ENCODE data around the gene PMM2. TPM values are rescaled to one million over a fixed set of nuclear protein-coding genes. Genes with fewer than 3 reads are reported as not detected.

PMM2 gene
- total RNA-seq, 5 donors from 2014 or later (not counting 1 experiment from before 2014, with no cell fraction given): 33.8 to 46.6 (median 43.7) TPM

- H3K9me3 Mint-ChIP-seq: no peaks in the 10 kb centered on the region
- H3K4me1 Mint-ChIP-seq: peaks cover 9 to 20% (median 10%) of the 10 kb centered on the region in 3 donors
- H3K27me3 Mint-ChIP-seq: no peaks in the 10 kb centered on the region
- H3K27ac ChIP-seq (ENCODE audit: low read length): no peak overlapping the region
- H3K36me3 ChIP-seq (ENCODE audit: control insufficient read depth in 2 of 2, extremely low read depth in 1 of 2, insufficient read depth in 1 of 2, low read length in 1 of 2): peaks cover 24 to 74% of the 10 kb centered on the region in 2 donors
- H3K4me3 Mint-ChIP-seq: no peak overlapping the region
- ChIA-PET CTCF (no interaction called here), POLR2A (no interaction called here)
- no peak overlapping the region for H3K4me3 ChIP-seq (ENCODE audit: control insufficient read depth in 1 of 2, extremely low read depth in 1 of 2, low read length in 1 of 2)
- no peaks in the 10 kb centered on the region for H3K27me3 ChIP-seq (replicated peaks in 1 of 2; ENCODE audit: control insufficient read depth in 2 of 2, extremely low read depth in 1 of 2, insufficient read depth in 2 of 2, low read length in 1 of 2)
- no peak for DNase-seq
- H3K4me1 ChIP-seq (ENCODE audit: control insufficient read depth in 1 of 2, extremely low read depth in 1 of 2, insufficient read depth in 2 of 2, low read length in 2 of 2): peaks cover 0 to 18% of the 10 kb centered on the region in 2 experiments
- WGBS (ENCODE audit: insufficient coverage): 88% methylated on average over 8 of the region's 9 CpGs
- H3K27ac Mint-ChIP-seq: peak overlapping the region in 1 of 2 donors; percentile 16
- no peaks in the 10 kb centered on the region for H3K9me3 ChIP-seq
- no peak for ATAC-seq (replicated peaks in 1 of 4)
- H3K36me3 Mint-ChIP-seq: peaks cover 61% of the 10 kb centered on the region
These were observed 95.8 kb downstream of the PMM2 start for GRCh38 chr16:8893426-8893825.

- peaks cover 9 to 20% (median 10%) of the 10 kb centered on the region in 3 donors for H3K4me1 Mint-ChIP-seq
- H3K27me3 Mint-ChIP-seq: no peaks in the 10 kb centered on the region
- peaks cover 0 to 18% of the 10 kb centered on the region in 2 experiments for H3K4me1 ChIP-seq (ENCODE audit: control insufficient read depth in 1 of 2, extremely low read depth in 1 of 2, insufficient read depth in 2 of 2, low read length in 2 of 2)
- H3K9me3 Mint-ChIP-seq: no peaks in the 10 kb centered on the region
- no peaks in the 10 kb centered on the region for H3K27me3 ChIP-seq (replicated peaks in 1 of 2; ENCODE audit: control insufficient read depth in 2 of 2, extremely low read depth in 1 of 2, insufficient read depth in 2 of 2, low read length in 1 of 2)
- ATAC-seq (replicated peaks in 1 of 4): no peak
- 94% methylated on average over 8 of the region's 14 CpGs for WGBS (ENCODE audit: insufficient coverage)
- peak overlapping the region in 1 of 3 donors; percentile 12 for H3K4me3 Mint-ChIP-seq
- H3K4me3 ChIP-seq (ENCODE audit: control insufficient read depth in 1 of 2, extremely low read depth in 1 of 2, low read length in 1 of 2): no peak overlapping the region
- H3K27ac Mint-ChIP-seq: no peak overlapping the region
- no peak for DNase-seq
- POLR2A ChIA-PET: no interaction called here
- no peak overlapping the region for H3K27ac ChIP-seq (ENCODE audit: low read length)
- peaks cover 21 to 81% of the 10 kb centered on the region in 2 donors for H3K36me3 ChIP-seq (ENCODE audit: control insufficient read depth in 2 of 2, extremely low read depth in 1 of 2, insufficient read depth in 1 of 2, low read length in 1 of 2)
- H3K36me3 Mint-ChIP-seq: peaks cover 64% of the 10 kb centered on the region
- no peaks in the 10 kb centered on the region for H3K9me3 ChIP-seq
- CTCF ChIA-PET: no interaction called here
These were observed 96.5 kb downstream of the PMM2 start for GRCh38 chr16:8893976-8894690.

GRCh38 chr16:8894736-8895334 is 97.2 kb downstream of the PMM2 start:
- no peak for DNase-seq
- no peak overlapping the region for H3K27ac Mint-ChIP-seq
- WGBS (ENCODE audit: insufficient coverage): 94% methylated on average over 15 of the region's 21 CpGs

GRCh38 chr16:8898660-8899318 is 101.2 kb downstream of the PMM2 start:
- no peak overlapping the region for H3K27ac Mint-ChIP-seq
- ChIA-PET POLR2A (interaction anchor here in 1 of 2 donors (0.7 kb wide), 1 partner anchor 245 kb away, joined by 3 read pairs; no protein-coding TSS in a partner anchor), CTCF (interaction anchor here in 1 of 2 donors (0.6 kb wide), 2 partner anchors 20 to 32 kb away, joined by 3 read pairs; no protein-coding TSS in a partner anchor)
- no peaks in the 10 kb centered on the region for H3K4me1 Mint-ChIP-seq
- Histone ChIP-seq H3K27me3 (replicated peaks in 1 of 2; ENCODE audit: control insufficient read depth in 2 of 2, extremely low read depth in 1 of 2, insufficient read depth in 2 of 2, low read length in 1 of 2) (no peaks in the 10 kb centered on the region), H3K36me3 (ENCODE audit: control insufficient read depth in 2 of 2, extremely low read depth in 1 of 2, insufficient read depth in 1 of 2, low read length in 1 of 2) (peaks cover 18 to 95% of the 10 kb centered on the region in 2 donors), H3K4me3 (ENCODE audit: control insufficient read depth in 1 of 2, extremely low read depth in 1 of 2, low read length in 1 of 2) (no peak overlapping the region), H3K9me3 (no peaks in the 10 kb centered on the region), H3K4me1 (ENCODE audit: control insufficient read depth in 1 of 2, extremely low read depth in 1 of 2, insufficient read depth in 2 of 2, low read length in 2 of 2) (no peaks in the 10 kb centered on the region), H3K27ac (ENCODE audit: low read length) (no peak overlapping the region)
- DNase-seq (no peak), ATAC-seq (replicated peaks in 1 of 4) (no peak)
- no peaks in the 10 kb centered on the region for H3K9me3 Mint-ChIP-seq
- H3K36me3 Mint-ChIP-seq: peaks cover 76% of the 10 kb centered on the region
- H3K27me3 Mint-ChIP-seq: no peaks in the 10 kb centered on the region
- WGBS (ENCODE audit: insufficient coverage): 100% methylated on average over 2 of the region's 3 CpGs
- no peak overlapping the region for H3K4me3 Mint-ChIP-seq

More at GRCh38 chr16:8894736-8895334, 97.2 kb downstream of the PMM2 start:
- Mint-ChIP-seq H3K9me3 (no peaks in the 10 kb centered on the region), H3K4me1 (peaks cover 9 to 20% (median 10%) of the 10 kb centered on the region in 3 donors), H3K27me3 (no peaks in the 10 kb centered on the region), H3K36me3 (peaks cover 71% of the 10 kb centered on the region), H3K4me3 (peak overlapping the region in 1 of 3 donors; percentile 12)
- ATAC-seq (replicated peaks in 1 of 4): no peak
- no peak overlapping the region for H3K27ac ChIP-seq (ENCODE audit: low read length)
- H3K4me1 ChIP-seq (ENCODE audit: control insufficient read depth in 1 of 2, extremely low read depth in 1 of 2, insufficient read depth in 2 of 2, low read length in 2 of 2): peaks cover 0 to 18% of the 10 kb centered on the region in 2 experiments
- no peaks in the 10 kb centered on the region for H3K27me3 ChIP-seq (replicated peaks in 1 of 2; ENCODE audit: control insufficient read depth in 2 of 2, extremely low read depth in 1 of 2, insufficient read depth in 2 of 2, low read length in 1 of 2)
- H3K9me3 ChIP-seq: no peaks in the 10 kb centered on the region
- H3K36me3 ChIP-seq (ENCODE audit: control insufficient read depth in 2 of 2, extremely low read depth in 1 of 2, insufficient read depth in 1 of 2, low read length in 1 of 2): peaks cover 21 to 88% of the 10 kb centered on the region in 2 donors
- ChIA-PET POLR2A (interaction anchor here in 1 of 2 donors (0.7 kb wide), 2 partner anchors 183 to 1603 kb away, joined by 3 to 7 read pairs; no protein-coding TSS in a partner anchor), CTCF (interaction anchor here (0.7 to 0.8 kb wide), 3 partner anchors 11 to 64 kb away, joined by 3 to 5 read pairs (median 5); no protein-coding TSS in a partner anchor)
- H3K4me3 ChIP-seq (ENCODE audit: control insufficient read depth in 1 of 2, extremely low read depth in 1 of 2, low read length in 1 of 2): no peak overlapping the region

Other genes with a start within 250 kb of the PMM2 start
- not detected for gene TMEM114, start 207.3 kb upstream of the PMM2 start, total RNA-seq
- gene METTL22, start 176.1 kb upstream of the PMM2 start, total RNA-seq: 10 to 100 TPM; 27.6 to 53.4 (median 34.4) TPM
- 10 to 100 TPM in 3 of 5 donors, 1 to 10 TPM in 2; 8.3 to 16.1 (median 11.7) TPM for gene ABAT, start 123.2 kb upstream of the PMM2 start, total RNA-seq
- gene TMEM186, start 200 bp upstream of the PMM2 start, total RNA-seq: 10 to 100 TPM in 3 of 5 donors, 1 to 10 TPM in 2; 4.1 to 14.5 (median 12.7) TPM
- 10 to 100 TPM; 32.9 to 44.3 (median 41.8) TPM for gene CARHSP1, start 71.2 kb downstream of the PMM2 start, total RNA-seq
- not detected for gene LITAFD, start 84.5 kb downstream of the PMM2 start, total RNA-seq
- 100 to 1,000 TPM; 159 to 261 (median 169) TPM for gene USP7, start 166.1 kb downstream of the PMM2 start, total RNA-seq